HUES64 (cell line): ENCODE results near the gene MIS12.

Experiments
- H3K27ac ChIP-seq: 2 replicates; pipeline ENCODE4 v1.7.0; 2013; ENCODE audit warnings: low read depth, low read length, inconsistent platforms
- H3K27me3 ChIP-seq: 2 replicates; pipeline ENCODE4 v1.6.1; 2013; ENCODE audit warnings: mild to moderate bottlenecking, low read length; ENCODE audit not compliant: insufficient read depth
- H3K36me3 ChIP-seq: 2 replicates; pipeline ENCODE4 v1.6.1; 2013; ENCODE audit warnings: mild to moderate bottlenecking, low read length; ENCODE audit not compliant: insufficient read depth
- H3K4me1 ChIP-seq: 2 replicates; pipeline ENCODE4 v1.6.1; 2013; ENCODE audit warnings: mild to moderate bottlenecking, low read length, moderate library complexity; ENCODE audit not compliant: insufficient read depth
- H3K4me3 ChIP-seq: 2 replicates; pipeline ENCODE4 v1.5.1; 2013; ENCODE audit warnings: mild to moderate bottlenecking, low read length, moderate library complexity
- H3K9ac ChIP-seq: 2 replicates; pipeline ENCODE4 v1.6.1; 2013; ENCODE audit warnings: mild to moderate bottlenecking, low read depth, low read length
- H3K9me3 ChIP-seq: 2 replicates; pipeline ENCODE4 v1.6.1; 2013; ENCODE audit warnings: low read depth, low read length; ENCODE audit not compliant: insufficient read depth
- WGBS: fragments of 150-250, 120-280 bp; methylation state at CpG from one replicate; pipeline ENCODE4 v1.1.7; 2013; ENCODE audit warnings: missing lambda C conversion rate; 5-methylcytosine and 5-hydroxymethylcytosine counted together

MIS12 gene

DNA sequence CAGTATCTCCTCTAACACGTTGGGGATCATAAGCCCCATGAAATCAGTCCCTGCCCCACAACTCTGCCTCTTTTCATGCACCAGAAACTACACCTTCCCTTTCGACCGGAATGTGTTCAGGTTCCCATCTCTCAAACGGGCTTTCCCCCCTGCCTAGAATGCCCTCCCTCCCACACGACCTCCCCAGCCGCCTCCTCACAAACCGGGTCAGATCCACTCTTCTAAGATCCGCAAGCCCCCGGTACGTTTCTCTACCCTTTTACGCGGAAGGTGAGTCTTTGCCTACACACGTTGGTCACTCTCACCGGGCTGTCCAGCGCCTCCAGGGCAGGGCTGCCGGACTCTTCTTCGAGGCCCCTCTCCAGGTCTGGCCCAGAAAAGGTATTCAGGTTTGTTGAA lies 18.3 kb upstream of the MIS12 start:
- H3K27ac ChIP-seq = peak overlapping the region; percentile 75; the same call in 1 of the 2 replicates
- peaks cover 39% of the 10 kb centered on the region for H3K36me3 ChIP-seq
- H3K4me1 ChIP-seq = peaks cover 13% of the 10 kb centered on the region; the same call in 1 of the 2 replicates
- H3K4me3 ChIP-seq = peak overlapping the region; percentile 78
- peak overlapping the region; percentile 80 for H3K9ac ChIP-seq
- no peaks in the 10 kb centered on the region for H3K9me3 ChIP-seq
- under 1% methylated on average over 17 of the region's 17 CpGs for WGBS
- H3K27me3 ChIP-seq = no peaks in the 10 kb centered on the region

DNA sequence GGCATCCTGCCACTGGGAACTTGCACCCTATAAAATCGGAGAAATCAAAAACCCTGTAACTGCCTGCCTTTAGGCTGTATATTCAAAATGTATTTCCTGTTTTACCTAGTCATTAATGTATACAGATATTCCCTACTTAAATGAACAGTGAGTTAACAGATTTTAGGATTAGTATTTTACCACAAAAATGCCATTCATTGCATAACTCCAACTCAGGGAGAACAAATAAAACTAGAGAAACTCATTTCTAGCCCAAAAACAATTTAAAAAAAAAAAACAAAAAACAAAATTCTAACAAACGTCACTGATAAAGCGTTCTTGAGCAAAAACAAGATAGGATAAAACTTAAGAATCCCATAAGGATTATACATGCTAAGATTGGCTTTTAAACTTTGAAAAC lies 13.9 kb upstream of the MIS12 start:
- H3K27ac ChIP-seq = no peak overlapping the region
- H3K4me1 ChIP-seq = no peaks in the 10 kb centered on the region
- H3K4me3 ChIP-seq = no peak overlapping the region
- no peak overlapping the region for H3K9ac ChIP-seq
- H3K36me3 ChIP-seq = peaks cover 55% of the 10 kb centered on the region
- H3K9me3 ChIP-seq = no peaks in the 10 kb centered on the region
- no peaks in the 10 kb centered on the region for H3K27me3 ChIP-seq
- 96% methylated on average over 3 of the region's 3 CpGs for WGBS

GRCh38 chr17:5473906-5474305 lies 12.5 kb upstream of the MIS12 start:
- H3K9ac ChIP-seq = no peak overlapping the region
- no peaks in the 10 kb centered on the region for H3K9me3 ChIP-seq
- no peak overlapping the region for H3K4me3 ChIP-seq
- no peaks in the 10 kb centered on the region for H3K4me1 ChIP-seq
- WGBS = 100% methylated on average over 2 of the region's 2 CpGs
- peaks cover 69% of the 10 kb centered on the region for H3K36me3 ChIP-seq
- no peaks in the 10 kb centered on the region for H3K27me3 ChIP-seq
- H3K27ac ChIP-seq = no peak overlapping the region

GRCh38 chr17:5478992-5479391 lies 7.4 kb upstream of the MIS12 start:
- Histone ChIP-seq H3K27me3 (no peaks in the 10 kb centered on the region), H3K4me1 (no peaks in the 10 kb centered on the region), H3K9ac (no peak overlapping the region), H3K9me3 (no peaks in the 10 kb centered on the region), H3K27ac (no peak overlapping the region), H3K36me3 (peaks cover 95% of the 10 kb centered on the region), H3K4me3 (no peak overlapping the region)
- 96% methylated on average over 4 of the region's 4 CpGs for WGBS

DNA sequence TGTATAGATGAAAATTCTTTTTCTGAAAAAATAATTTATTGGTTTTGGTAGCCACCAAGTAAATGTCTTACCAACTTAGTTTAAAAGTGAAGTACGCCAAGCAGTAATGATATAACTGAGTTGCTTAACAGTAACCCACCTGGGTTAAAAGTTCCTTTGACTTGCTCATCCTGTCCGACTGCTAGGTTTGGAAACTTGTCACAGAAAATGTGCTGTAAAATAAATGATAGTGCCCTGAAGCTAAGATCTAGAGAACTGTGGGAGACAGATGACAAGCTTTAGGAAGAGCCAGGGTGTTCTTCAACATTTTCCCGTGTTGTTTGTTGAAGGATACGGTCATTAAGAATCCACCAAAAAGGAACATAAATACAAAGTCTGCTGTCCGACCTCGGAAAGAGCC lies 5.4 kb upstream of the MIS12 start:
- no peaks in the 10 kb centered on the region for H3K9me3 ChIP-seq
- H3K27ac ChIP-seq = no peak overlapping the region
- peaks cover 5% of the 10 kb centered on the region; the same call in 1 of the 2 replicates for H3K4me1 ChIP-seq
- no peak overlapping the region for H3K4me3 ChIP-seq
- H3K9ac ChIP-seq = no peak overlapping the region
- H3K36me3 ChIP-seq = peaks cover 89% of the 10 kb centered on the region
- WGBS = 97% methylated on average over 6 of the region's 6 CpGs
- H3K27me3 ChIP-seq = no peaks in the 10 kb centered on the region

GRCh38 chr17:5481451-5481850 lies 4.9 kb upstream of the MIS12 start:
- Histone ChIP-seq H3K36me3 (peaks cover 85% of the 10 kb centered on the region), H3K4me1 (peaks cover 5% of the 10 kb centered on the region; the same call in 1 of the 2 replicates), H3K4me3 (no peak overlapping the region), H3K9me3 (no peaks in the 10 kb centered on the region), H3K9ac (no peak overlapping the region), H3K27me3 (no peaks in the 10 kb centered on the region), H3K27ac (no peak overlapping the region)
- 97% methylated on average over 4 of the region's 4 CpGs for WGBS

- Histone ChIP-seq H3K9ac (peak within 1 kb of the TSS; percentile 99), H3K27me3 (no peaks in the 10 kb centered on the region), H3K4me3 (peak within 1 kb of the TSS; percentile 100), H3K9me3 (no peaks in the 10 kb centered on the region), H3K36me3 (peaks cover 76% of the 10 kb centered on the region), H3K4me1 (peaks cover 5% of the 10 kb centered on the region; the same call in 1 of the 2 replicates), H3K27ac (peak within 1 kb of the TSS; percentile 98)
- WGBS = 4% methylated on average over 28 of the region's 29 CpGs
These were observed 828 bp upstream of the MIS12 start, which contains the start of gene DERL2 for GRCh38 chr17:5485270-5486205. Gene DERL2, minus strand, starts transcription at chr17:5486178. Its CDS starts 17 bp downstream, at chr17:5486161.

DNA sequence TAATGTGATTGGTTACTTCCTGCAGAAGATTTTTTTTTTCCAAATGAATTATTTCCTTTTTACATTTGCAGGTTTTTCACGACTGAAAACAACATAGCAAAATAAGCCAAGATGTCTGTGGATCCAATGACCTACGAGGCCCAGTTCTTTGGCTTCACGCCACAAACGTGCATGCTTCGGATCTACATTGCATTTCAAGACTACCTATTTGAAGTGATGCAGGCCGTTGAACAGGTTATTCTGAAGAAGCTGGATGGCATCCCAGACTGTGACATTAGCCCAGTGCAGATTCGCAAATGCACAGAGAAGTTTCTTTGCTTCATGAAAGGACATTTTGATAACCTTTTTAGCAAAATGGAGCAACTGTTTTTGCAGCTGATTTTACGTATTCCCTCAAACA lies 2.4 kb downstream of the MIS12 start:
- 95% methylated on average over 8 of the region's 8 CpGs for WGBS
- peaks cover 5% of the 10 kb centered on the region; the same call in 1 of the 2 replicates for H3K4me1 ChIP-seq
- no peak overlapping the region for H3K9ac ChIP-seq
- no peak overlapping the region for H3K27ac ChIP-seq
- H3K36me3 ChIP-seq = peaks cover 47% of the 10 kb centered on the region
- no peak overlapping the region for H3K4me3 ChIP-seq
- no peaks in the 10 kb centered on the region; the same call in 1 of the 2 replicates for H3K27me3 ChIP-seq
- H3K9me3 ChIP-seq = no peaks in the 10 kb centered on the region

DNA sequence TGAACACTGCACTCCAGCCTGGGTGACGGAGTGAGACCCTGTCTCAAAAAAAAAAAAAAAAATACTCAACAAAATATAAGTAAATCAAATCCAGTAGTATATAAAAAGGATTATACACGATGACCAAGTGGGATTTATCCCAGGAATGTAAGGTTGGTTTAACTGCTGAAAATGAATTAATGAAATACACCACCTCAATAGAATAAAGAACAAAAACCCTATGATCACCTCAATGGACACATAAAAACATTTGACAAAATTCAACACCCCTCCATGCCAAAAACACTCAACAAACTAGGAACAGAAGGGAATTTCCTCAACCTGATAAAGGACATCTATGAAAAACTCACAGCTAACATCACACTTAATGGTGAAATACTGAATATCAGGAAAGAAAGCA lies 6.6 kb downstream of the MIS12 start:
- H3K9ac ChIP-seq = no peak overlapping the region
- no peak overlapping the region for H3K4me3 ChIP-seq
- no CpG with 5 or more reads among the region's 2 CpGs for WGBS
- no peaks in the 10 kb centered on the region for H3K4me1 ChIP-seq
- no peaks in the 10 kb centered on the region for H3K9me3 ChIP-seq
- no peak overlapping the region for H3K27ac ChIP-seq
- H3K27me3 ChIP-seq = peaks cover 6% of the 10 kb centered on the region
- H3K36me3 ChIP-seq = peaks cover 29% of the 10 kb centered on the region

- H3K27ac ChIP-seq = no peak overlapping the region
- no peaks in the 10 kb centered on the region for H3K36me3 ChIP-seq
- H3K4me1 ChIP-seq = peaks cover 9% of the 10 kb centered on the region; the same call in 1 of the 2 replicates
- WGBS = 8% methylated on average over 44 of the region's 44 CpGs
- peak overlapping the region; percentile 65 for H3K4me3 ChIP-seq
- H3K27me3 ChIP-seq = peaks cover 46% of the 10 kb centered on the region
- no peaks in the 10 kb centered on the region for H3K9me3 ChIP-seq
- peak overlapping the region; percentile 14; the same call in 1 of the 2 replicates for H3K9ac ChIP-seq
These were observed 13.3 kb downstream of the MIS12 start for GRCh38 chr17:5499476-5500231.

GRCh38 chr17:5500247-5500588 lies 13.9 kb downstream of the MIS12 start:
- Histone ChIP-seq H3K9me3 (no peaks in the 10 kb centered on the region), H3K9ac (peak overlapping the region; percentile 44; the same call in 1 of the 2 replicates)

More at GRCh38 chr17:5500247-5500588, 13.9 kb downstream of the MIS12 start:
- H3K27ac ChIP-seq = no peak overlapping the region
- peak overlapping the region; percentile 65 for H3K4me3 ChIP-seq
- H3K4me1 ChIP-seq = peaks cover 9% of the 10 kb centered on the region; the same call in 1 of the 2 replicates
- 2% methylated on average over 18 of the region's 18 CpGs for WGBS
- peaks cover 46% of the 10 kb centered on the region for H3K27me3 ChIP-seq
- H3K36me3 ChIP-seq = no peaks in the 10 kb centered on the region
